ENCODE measurements around the gene CPT1B.
A peak's percentile ranks its signal among the peaks of the same experiment; 100 is the strongest.
"Not testable (repeated sequence)": the region's sequence is repeated elsewhere in the genome, so short reads cannot be mapped to it uniquely, and the experiment has no call there.

Gene CPT1B

DNA sequence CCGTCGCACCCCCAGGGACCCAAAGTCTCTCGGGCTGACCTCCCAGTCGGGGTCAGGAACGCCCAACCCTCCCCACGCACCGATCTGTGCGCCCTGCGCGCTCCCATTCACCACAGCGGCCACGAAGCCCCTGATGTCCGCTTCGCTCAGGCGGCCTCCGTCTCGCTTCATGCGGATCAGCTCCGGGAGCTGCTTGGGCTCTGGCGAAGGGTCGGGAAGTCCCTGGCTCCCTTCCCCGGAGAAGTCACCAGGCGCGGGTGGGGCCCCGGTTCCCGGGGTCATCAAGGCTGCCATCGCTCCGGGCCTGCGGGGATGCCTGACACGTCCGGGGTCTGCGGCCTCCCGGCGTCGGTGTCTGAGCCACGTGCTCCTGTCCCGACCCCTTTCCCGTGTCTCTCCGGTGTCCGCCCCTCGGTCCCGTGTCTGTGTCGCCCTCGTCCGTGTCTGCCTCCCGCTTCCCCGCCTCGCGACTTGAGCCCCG is 48.8 kb downstream of the CPT1B start:
- no peak for DNase-seq (ENCODE audit: low read depth, low spot score)

- no peak for DNase-seq (ENCODE audit: low read depth, low spot score)
These were observed 49.4 kb downstream of the CPT1B start for GRCh38 chr22:50528682-50529415.

DNA sequence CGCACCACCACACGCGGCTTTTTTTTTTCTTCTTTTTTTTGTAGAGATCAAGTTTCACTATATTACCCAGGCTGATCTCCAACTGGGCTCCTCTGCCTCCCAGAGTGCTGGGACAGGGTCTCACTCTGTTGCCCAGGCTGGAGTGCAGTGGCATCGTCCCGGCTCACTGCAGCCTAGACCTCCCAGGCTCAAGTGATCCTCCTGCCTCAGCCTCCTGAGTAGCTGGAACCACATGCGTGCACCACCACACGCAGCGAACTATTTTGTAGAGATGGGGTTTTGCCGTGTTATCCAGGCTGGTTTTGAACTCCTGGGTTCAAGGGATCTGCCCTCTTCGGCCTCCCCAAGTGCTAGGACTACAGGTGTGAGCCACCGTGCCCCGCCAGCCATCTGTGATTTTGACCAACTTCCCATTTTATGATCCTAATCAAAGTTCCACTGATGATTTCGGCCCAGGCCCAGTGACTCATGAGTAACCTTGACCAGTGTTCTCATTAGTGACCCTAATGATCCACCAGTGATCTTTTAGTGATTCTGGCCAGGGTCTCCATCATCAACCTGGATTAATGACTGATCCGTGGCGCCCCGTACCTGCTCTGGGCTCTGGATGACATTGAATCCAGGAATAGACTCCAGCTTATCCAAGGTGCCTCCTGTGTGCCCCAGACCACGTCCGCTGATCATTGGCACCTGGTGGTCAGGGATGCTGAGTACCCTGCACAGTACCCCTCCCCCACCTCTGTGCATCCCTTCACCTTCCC is 50.1 kb downstream of the CPT1B start:
- DNase-seq (ENCODE audit: low read depth, low spot score): no peak

DNA sequence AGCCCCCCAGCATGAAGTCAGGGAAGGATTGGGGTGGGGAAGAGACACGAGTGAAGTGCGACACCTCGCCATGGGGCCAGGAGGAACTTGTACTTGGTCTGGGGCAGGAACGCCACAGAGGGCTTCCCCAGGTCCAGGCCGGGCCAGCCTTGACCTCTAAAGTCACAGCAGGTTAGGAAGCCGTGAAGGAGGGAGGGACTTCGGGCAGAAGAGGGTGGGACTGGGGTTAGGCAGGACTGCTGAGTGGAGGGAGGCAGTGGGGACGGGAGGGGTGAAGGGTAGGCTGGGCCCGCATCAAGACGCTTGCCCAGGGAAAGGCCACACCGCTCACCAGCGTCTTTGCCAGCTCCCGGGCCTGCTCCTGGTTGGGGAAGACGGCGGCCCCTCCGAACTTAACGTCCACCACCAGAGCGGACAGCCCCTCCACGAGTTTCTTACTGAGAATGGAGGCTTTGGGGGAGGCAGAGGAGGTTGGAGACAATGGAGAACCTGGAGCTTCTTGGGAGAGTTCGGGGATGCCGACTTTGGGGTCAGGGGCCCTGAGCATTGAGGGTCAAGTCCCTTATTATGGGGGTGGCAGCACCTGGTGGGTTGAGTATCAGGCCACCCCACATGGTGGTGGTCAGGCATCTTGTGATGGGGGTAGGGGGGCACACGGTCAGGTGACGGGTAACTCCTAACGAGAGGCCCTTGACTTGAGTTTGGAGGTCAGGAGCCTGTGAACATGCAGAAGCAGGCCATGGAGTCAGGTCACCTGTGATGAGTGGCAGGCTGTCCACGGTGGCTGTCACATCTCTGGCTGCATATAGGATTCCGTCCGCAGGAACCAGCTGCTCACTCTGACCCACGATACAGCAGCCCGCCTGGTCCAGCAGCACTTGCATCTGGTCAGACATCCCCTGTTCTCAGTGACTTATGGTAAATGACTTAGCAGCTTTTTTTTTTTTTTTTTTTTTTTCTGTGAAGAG is 51.1 kb downstream of the CPT1B start:
- DNase-seq (ENCODE audit: low read depth, low spot score): no peak

DNA sequence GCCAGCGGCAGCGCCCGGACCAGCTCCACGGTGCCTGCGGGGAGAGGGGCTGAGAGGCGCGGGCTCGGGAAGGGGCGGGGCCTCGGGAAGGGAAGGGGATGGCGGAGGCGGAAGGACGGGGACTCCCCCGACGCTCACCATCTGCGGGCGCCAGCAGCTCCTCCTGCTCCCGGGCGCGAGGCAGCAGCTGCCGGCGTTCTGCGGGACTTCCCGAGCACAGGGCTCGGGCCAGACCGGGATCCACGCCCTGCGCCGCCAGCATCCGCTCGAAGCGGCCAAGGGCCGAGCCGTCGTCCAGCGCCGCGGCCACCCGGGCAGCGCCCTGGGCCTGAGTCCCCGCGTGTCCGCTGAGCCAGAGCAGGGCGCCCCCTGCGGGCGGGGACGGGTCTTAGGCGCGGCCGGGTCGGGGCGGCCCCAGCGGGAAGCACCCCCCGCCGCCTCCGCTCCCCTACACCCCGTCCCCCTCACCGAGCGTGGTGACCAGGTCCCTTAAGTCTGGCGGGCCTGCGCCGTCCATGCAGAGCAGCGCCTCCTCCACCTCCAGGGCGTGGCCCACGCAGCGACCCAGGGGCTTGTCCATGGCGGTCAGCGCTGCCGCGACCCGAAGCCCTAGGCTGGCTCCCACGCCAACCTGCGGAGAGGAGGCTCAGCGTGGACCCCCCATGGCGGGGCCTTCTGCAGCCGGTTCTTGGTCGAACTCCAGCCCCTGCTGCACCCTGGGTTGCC is 52.0 kb downstream of the CPT1B start:
- peak; percentile 87 for DNase-seq (ENCODE audit: low read depth, low spot score)

- DNase-seq (ENCODE audit: low read depth, low spot score): no peak
These were observed 52.4 kb downstream of the CPT1B start for GRCh38 chr22:50525858-50526107.

DNA sequence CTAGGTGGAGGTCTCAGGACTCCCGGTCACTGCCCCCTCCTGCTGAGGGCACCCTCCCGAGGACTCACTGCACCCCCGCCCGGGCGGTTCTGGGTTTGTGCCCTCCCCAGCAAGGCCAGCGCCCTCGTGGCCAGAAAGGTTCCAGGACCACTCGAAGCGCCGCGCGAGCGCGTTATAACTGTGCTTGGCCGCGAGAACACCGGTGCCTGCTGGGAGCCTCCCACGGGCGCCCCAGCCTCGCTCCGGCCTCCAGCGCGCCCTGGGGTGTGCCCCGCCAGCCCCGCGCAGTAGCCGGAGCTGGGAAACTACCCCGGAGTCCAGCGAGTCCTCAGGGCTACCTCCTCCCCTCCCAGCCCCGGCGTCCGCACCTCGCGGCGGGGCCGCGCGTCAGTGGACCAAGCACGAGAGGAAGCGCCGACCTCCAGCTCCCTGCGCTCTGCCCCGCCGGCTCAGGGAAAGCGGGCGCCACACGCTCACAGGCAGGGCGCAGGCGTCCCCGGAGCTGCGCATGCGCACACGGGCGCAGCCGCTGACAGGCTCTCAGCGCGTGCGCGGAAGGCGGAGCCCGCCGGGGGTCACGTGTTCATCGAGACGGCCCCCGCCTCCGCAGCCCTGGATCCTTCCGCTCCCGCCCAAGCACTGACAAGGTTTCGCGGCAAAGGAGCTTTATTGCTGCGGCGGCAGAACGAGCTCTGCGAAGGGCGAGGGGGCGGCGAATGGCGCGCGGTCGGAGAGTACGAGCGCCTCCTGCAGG is 52.9 kb downstream of the CPT1B start, which contains the start of gene SCO2:
Gene SCO2, minus strand, starts transcription at position 495 of the 754 bp plus-strand sequence. CDS start 1,187 bp downstream, outside the sequence.
- peak; percentile 99 for DNase-seq (ENCODE audit: low read depth, low spot score)

GRCh38 chr22:50524676-50525103 is 53.5 kb downstream of the CPT1B start:
- DNase-seq (ENCODE audit: low read depth, low spot score): no peak

GRCh38 chr22:50523806-50524675 is 54.2 kb downstream of the CPT1B start:
- no peak for DNase-seq (ENCODE audit: low read depth, low spot score)

DNA sequence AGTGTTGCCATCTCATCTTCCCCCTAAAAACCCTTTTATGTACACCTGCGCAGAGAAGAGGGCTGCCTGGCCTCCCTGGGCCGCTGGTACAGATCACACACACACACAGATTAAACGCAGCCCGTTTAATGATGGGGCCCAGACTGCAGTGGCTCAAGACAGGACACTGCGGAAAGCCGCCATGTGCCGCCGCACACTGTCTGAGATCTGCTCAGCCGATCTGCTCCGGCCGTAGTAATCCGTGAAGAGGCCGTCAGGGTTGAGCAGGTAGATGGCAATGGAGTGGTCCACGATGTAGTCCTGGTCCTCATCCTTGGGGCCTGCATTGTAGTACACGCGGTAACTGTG is 54.8 kb downstream of the CPT1B start:
- no peak for DNase-seq (ENCODE audit: low read depth, low spot score)

GRCh38 chr22:50522806-50523438 is 55.3 kb downstream of the CPT1B start:
- no peak for DNase-seq (ENCODE audit: low read depth, low spot score)

GRCh38 chr22:50522208-50522805 is 55.9 kb downstream of the CPT1B start:
- DNase-seq (ENCODE audit: low read depth, low spot score): no peak

DNA sequence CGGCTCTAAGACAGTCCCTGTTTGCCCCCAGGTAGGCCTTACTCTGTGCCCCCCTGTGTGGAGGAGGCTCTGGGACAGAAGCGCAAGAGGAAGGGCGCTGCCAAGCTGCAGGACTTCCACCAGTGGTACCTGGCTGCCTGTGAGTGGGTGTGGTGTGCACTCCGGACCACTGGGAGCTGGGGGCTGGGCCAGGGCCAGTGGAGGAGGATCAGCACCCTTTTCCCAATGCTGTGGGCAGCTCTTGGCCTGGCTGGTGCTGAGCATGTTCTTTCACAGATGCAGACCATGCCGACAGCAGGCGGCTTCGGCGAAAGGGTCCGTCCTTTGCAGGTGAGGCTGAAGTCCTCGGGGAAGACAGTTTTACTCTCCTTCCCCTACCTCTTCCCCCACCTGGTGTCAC is 56.5 kb downstream of the CPT1B start:
- DNase-seq (ENCODE audit: low read depth, low spot score): no peak

DNA sequence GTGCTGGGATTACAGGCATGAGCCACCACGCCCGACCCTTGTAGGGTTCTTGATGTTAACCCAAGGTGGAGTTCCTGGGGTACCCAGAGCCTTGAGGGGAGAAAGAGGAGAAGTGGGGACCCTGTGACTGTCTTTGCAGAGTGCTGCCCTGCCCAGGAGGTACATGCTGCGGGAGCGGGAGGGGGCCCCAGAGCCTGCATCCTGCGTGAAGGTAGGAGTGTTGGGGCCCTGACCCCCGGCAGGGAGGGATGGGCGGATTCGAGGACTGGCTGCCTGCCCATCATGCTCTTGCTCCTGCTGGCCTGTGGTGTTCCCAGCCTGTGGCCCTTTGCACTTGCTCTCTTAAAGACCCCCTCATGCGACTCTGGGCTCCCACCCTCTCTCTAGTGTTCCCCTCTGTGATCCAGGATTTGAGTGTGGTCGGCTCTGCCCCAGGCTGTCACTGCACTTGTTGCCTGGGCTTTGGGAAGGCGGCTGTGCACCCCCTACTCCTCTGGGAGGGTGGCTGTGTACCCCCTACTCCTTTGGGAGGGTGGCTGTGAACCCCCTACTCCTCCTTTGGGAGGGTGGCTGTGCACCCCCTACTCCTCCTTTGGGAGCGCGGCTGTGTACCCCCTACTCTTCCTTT is 57.3 kb downstream of the CPT1B start:
- no peak for DNase-seq (ENCODE audit: low read depth, low spot score)

DNA sequence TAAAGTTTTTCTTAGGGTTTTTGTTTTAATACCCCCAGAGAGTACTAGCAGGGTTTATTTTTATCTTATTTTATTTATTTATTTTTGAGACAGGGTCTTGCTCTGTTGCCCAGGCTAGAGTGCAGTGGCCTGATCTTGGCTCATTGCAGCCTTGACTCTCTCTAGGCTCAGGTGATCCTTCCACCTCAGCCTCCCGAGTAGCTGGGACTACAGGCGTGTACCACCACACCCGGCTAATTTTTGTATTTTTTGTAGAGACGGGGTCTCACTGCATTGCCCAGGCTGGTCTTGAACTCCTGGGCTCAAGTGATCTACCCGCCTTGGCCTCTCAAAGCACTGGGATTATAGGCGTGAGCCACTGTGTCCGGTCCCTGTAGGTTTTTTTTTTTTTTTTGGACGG is 58.0 kb downstream of the CPT1B start:
- DNase-seq (ENCODE audit: low read depth, low spot score): not testable (repeated sequence)

- no peak for DNase-seq (ENCODE audit: low read depth, low spot score)
These were observed 59.1 kb downstream of the CPT1B start for GRCh38 chr22:50519151-50519550.

Data from astrocyte of the hippocampus (primary cell).